GM19240 (cell line): ENCODE data around the gene RUNX3.

Experiments used
- DNase-seq: peaks from one replicate; pipeline ENCODE4 v3.0.0; 2011; ENCODE audit warnings: low spot score; ENCODE audit not compliant: insufficient read length

RUNX3 gene

GRCh38 chr1:24963099-24963872 is 33.2 kb upstream of the RUNX3 start:
- DNase-seq, result no peak

- DNase-seq, result no peak
These were observed 32.1 kb upstream of the RUNX3 start for GRCh38 chr1:24961961-24962861.

GRCh38 chr1:24961334-24961733 is 31.3 kb upstream of the RUNX3 start:
- no peak for DNase-seq

- DNase-seq, result no peak
These were observed 30.2 kb upstream of the RUNX3 start for GRCh38 chr1:24960071-24960801.

GRCh38 chr1:24959623-24959975 is 29.5 kb upstream of the RUNX3 start:
- no peak for DNase-seq

- no peak for DNase-seq
These were observed 28.9 kb upstream of the RUNX3 start for GRCh38 chr1:24958766-24959622.

GRCh38 chr1:24957808-24958752 is 28.0 kb upstream of the RUNX3 start:
- no peak for DNase-seq

- no peak for DNase-seq
These were observed 27.1 kb upstream of the RUNX3 start for GRCh38 chr1:24957016-24957807.

GRCh38 chr1:24955779-24956365 is 25.8 kb upstream of the RUNX3 start:
- DNase-seq, result no peak

- DNase-seq, result no peak
These were observed 25.1 kb upstream of the RUNX3 start for GRCh38 chr1:24955161-24955560.

GRCh38 chr1:24954631-24955030 is 24.6 kb upstream of the RUNX3 start:
- no peak for DNase-seq

- no peak for DNase-seq
These were observed 23.9 kb upstream of the RUNX3 start for GRCh38 chr1:24954022-24954421.

- DNase-seq, result no peak
These were observed 22.4 kb upstream of the RUNX3 start for GRCh38 chr1:24952413-24952841.

GRCh38 chr1:24951810-24952412 is 21.8 kb upstream of the RUNX3 start:
- no peak for DNase-seq

- DNase-seq, result no peak
These were observed 21.3 kb upstream of the RUNX3 start for GRCh38 chr1:24951337-24951736.

GRCh38 chr1:24949331-24949881 is 19.3 kb upstream of the RUNX3 start:
- no peak for DNase-seq

GRCh38 chr1:24948079-24948827 is 18.2 kb upstream of the RUNX3 start:
- DNase-seq, result no peak
